HEK293 (cell line): Measurements from ENCODE around the gene DNAJA3.

ENCODE experiments used
- CTCF ChIA-PET: fragments of 350-600 bp; formaldehyde crosslinking; extraction: SDS; loops from one replicate; lab custom pipeline; 2021; ENCODE audit warnings: antibody characterized with exemption; lab: Yijun Ruan, JAX
- POLR2A ChIA-PET: fragments of 300-600 bp; formaldehyde crosslinking; extraction: SDS; loops from one replicate; lab custom pipeline; 2020; ENCODE audit warnings: antibody characterized with exemption, inconsistent platforms; lab: Yijun Ruan, JAX
- H3K27ac ChIP-seq: fragments of 200-500 bp; sonication (Bioruptor generic); 2 replicates; pipeline ENCODE4 v1.5.1; 2014; ENCODE audit warnings: low read depth, low read length, control low read depth, inconsistent platforms; ENCODE audit errors: extremely low read depth
- H3K36me3 ChIP-seq, 2 experiments: fragments of 200-500 bp in 1 of 2; sonication (Bioruptor generic) in 1 of 2; 1 replicate in 1 of 2; 2 replicates in 1 of 2; pipeline ENCODE4 v1.5.1; 2014 to 2017; ENCODE audit warnings: inconsistent platforms in 2 of 2, low read length in 2 of 2; ENCODE audit not compliant: control insufficient read depth in 2 of 2, insufficient read depth in 1 of 2
- H3K4me1 ChIP-seq: fragments of 200-500 bp; sonication (Bioruptor generic); 2 replicates; pipeline ENCODE4 v1.5.1; 2014; ENCODE audit warnings: mild to moderate bottlenecking, low read length, inconsistent platforms; ENCODE audit not compliant: control insufficient read depth, insufficient read depth
- H3K4me3 ChIP-seq: 2 replicates; pipeline ENCODE4 v1.5.1; 2011; ENCODE audit warnings: low read depth, mild to moderate bottlenecking, control low read depth, low read length, moderate library complexity
- H3K9me3 ChIP-seq: fragments of 200-500 bp; sonication (Bioruptor generic); 2 replicates; pipeline ENCODE4 v1.5.1; 2014; ENCODE audit warnings: low read depth, low read length, inconsistent platforms; ENCODE audit not compliant: control insufficient read depth, insufficient read depth
- EGR2 ChIP-seq: fragments of 450-650 bp; formaldehyde crosslinking; IDR thresholded peaks from 2 replicates; pipeline ENCODE4 v1.5.1; 2016; ENCODE audit warnings: low read depth, missing biosample characterization, missing genetic modification characterization
- PRDM1 ChIP-seq: fragments of 450-650 bp; formaldehyde crosslinking; IDR thresholded peaks from 2 replicates; pipeline ENCODE4; 2016; ENCODE audit warnings: missing biosample characterization, missing genetic modification characterization
- PRDM2 ChIP-seq: fragments of 450-650 bp; formaldehyde crosslinking; IDR thresholded peaks from 2 replicates; pipeline ENCODE4 v1.5.1; 2016; ENCODE audit warnings: missing biosample characterization, missing genetic modification characterization, borderline replicate concordance
- ZBTB48 ChIP-seq: fragments of 450-650 bp; formaldehyde crosslinking; IDR thresholded peaks from 2 replicates; pipeline ENCODE4 v1.5.1; 2016; ENCODE audit warnings: missing biosample characterization, missing genetic modification characterization
- ZNF10 ChIP-seq: fragments of 450-650 bp; formaldehyde crosslinking; IDR thresholded peaks from 2 replicates; pipeline ENCODE4 v1.5.1; 2017; ENCODE audit warnings: missing biosample characterization, missing genetic modification characterization
- ZNF112 ChIP-seq: fragments of 450-650 bp; formaldehyde crosslinking; IDR thresholded peaks from 2 replicates; pipeline ENCODE4 v1.5.0; 2017; ENCODE audit warnings: missing biosample characterization, missing genetic modification characterization
- ZNF121 ChIP-seq: fragments of 450-650 bp; formaldehyde crosslinking; IDR thresholded peaks from 2 replicates; pipeline ENCODE4 v1.5.1; 2016; ENCODE audit warnings: missing biosample characterization, missing genetic modification characterization
- ZNF16 ChIP-seq: fragments of 450-650 bp; formaldehyde crosslinking; IDR thresholded peaks from 2 replicates; pipeline ENCODE4 v1.5.1; 2016; ENCODE audit warnings: low read depth, missing biosample characterization, missing genetic modification characterization
- ZNF214 ChIP-seq: fragments of 450-650 bp; formaldehyde crosslinking; IDR thresholded peaks from 2 replicates; pipeline ENCODE4 v1.5.1; 2017; ENCODE audit warnings: missing biosample characterization, mild to moderate bottlenecking, missing genetic modification characterization, borderline replicate concordance
- ZNF350 ChIP-seq: fragments of 450-650 bp; formaldehyde crosslinking; IDR thresholded peaks from 2 replicates; pipeline ENCODE4 v1.5.0; 2017; ENCODE audit warnings: missing biosample characterization, mild to moderate bottlenecking, missing genetic modification characterization
- ZNF366 ChIP-seq: fragments of 450-650 bp; formaldehyde crosslinking; conservative IDR thresholded peaks from 2 replicates; pipeline ENCODE4 v1.5.1; 2016; ENCODE audit warnings: missing biosample characterization, missing genetic modification characterization
- ZNF433 ChIP-seq: fragments of 450-650 bp; formaldehyde crosslinking; IDR thresholded peaks from 2 replicates; pipeline ENCODE4 v1.5.1; 2016; ENCODE audit warnings: missing biosample characterization, missing genetic modification characterization, low read depth
- ZNF529 ChIP-seq: fragments of 450-650 bp; formaldehyde crosslinking; IDR thresholded peaks from 2 replicates; pipeline ENCODE4 v1.5.1; 2017; ENCODE audit warnings: missing genetic modification characterization, missing biosample characterization; ENCODE audit not compliant: insufficient replicate concordance
- ZNF610 ChIP-seq: fragments of 450-650 bp; formaldehyde crosslinking; IDR thresholded peaks from 2 replicates; pipeline ENCODE4 v1.5.1; 2016; ENCODE audit warnings: missing biosample characterization, missing genetic modification characterization, borderline replicate concordance
- ZNF791 ChIP-seq: fragments of 450-650 bp; formaldehyde crosslinking; IDR thresholded peaks from 2 replicates; pipeline ENCODE4 v1.5.1; 2016; ENCODE audit warnings: missing biosample characterization, missing genetic modification characterization
- TF ChIP-seq, protein P1 (sequence below): fragments of 450-650 bp; formaldehyde crosslinking; IDR thresholded peaks from 2 replicates; pipeline ENCODE4 v1.5.1; 2016; ENCODE audit warnings: missing biosample characterization, missing genetic modification characterization

The DNAJA3 gene

DNA sequence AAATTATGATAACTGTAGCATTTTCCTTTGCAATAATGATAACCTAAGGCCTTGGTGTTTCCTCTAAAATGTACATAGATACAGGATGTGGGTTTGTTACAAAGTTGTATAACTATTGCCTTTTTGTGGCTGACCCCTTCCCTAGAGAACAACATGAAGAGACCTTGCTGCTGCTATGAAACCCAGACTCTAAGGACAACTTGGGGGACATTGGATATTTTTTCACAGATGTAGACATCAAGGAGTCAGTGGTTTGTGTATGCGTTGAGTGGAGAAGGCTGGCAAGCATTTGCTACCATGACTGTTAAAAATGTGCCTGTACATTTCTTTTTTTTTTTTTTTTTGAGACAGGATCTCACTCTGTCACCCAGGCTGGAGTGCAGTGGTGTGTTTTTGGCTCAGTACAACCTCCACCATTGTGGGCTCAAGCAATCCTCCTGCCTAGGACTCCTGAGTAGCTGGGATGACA is 62.9 kb downstream of the DNAJA3 start (continued):
- TF ChIP-seq, protein P1, sequence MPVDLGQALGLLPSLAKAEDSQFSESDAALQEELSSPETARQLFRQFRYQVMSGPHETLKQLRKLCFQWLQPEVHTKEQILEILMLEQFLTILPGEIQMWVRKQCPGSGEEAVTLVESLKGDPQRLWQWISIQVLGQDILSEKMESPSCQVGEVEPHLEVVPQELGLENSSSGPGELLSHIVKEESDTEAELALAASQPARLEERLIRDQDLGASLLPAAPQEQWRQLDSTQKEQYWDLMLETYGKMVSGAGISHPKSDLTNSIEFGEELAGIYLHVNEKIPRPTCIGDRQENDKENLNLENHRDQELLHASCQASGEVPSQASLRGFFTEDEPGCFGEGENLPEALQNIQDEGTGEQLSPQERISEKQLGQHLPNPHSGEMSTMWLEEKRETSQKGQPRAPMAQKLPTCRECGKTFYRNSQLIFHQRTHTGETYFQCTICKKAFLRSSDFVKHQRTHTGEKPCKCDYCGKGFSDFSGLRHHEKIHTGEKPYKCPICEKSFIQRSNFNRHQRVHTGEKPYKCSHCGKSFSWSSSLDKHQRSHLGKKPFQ (tag by site-specific recombination): no peak
- TF ChIP-seq EGR2 (tag by site-specific recombination) (no peak), ZNF121 (tag by site-specific recombination) (no peak), ZNF433 (tag by site-specific recombination) (no peak), ZNF10 (tag by site-specific recombination) (no peak), PRDM2 (tag by site-specific recombination) (no peak), ZNF529 (tag by site-specific recombination) (no peak), ZNF16 (tag by site-specific recombination) (no peak), ZNF214 (tag by site-specific recombination) (no peak), ZNF350 (tag by site-specific recombination) (no peak), ZNF610 (tag by site-specific recombination) (no peak)

GRCh38 chr16:4489030-4489429 is 63.4 kb downstream of the DNAJA3 start:
- ChIA-PET CTCF (interaction anchor here (0.7 to 2.1 kb wide), 2 partner anchors 18 to 79 kb away, joined by 3 to 10 read pairs; no protein-coding TSS in a partner anchor), POLR2A (no interaction called here)
- no peak overlapping the region for H3K27ac ChIP-seq
- 0 out of 2 replicates have a peak, but pooled peaks cover 2% of the 10 kb centered on the region for H3K4me1 ChIP-seq
- no peak overlapping the region for H3K4me3 ChIP-seq
- peaks cover 9 to 32% of the 10 kb centered on the region in 2 experiments; a peak in 2 of 3 replicates for H3K36me3 ChIP-seq
- H3K9me3 ChIP-seq: no peaks in the 10 kb centered on the region
- no peak for TF ChIP-seq ZBTB48 (tag by site-specific recombination)
- TF ChIP-seq ZNF112: no peak
- 0 out of 2 replicates have a peak, but pooled peaks have one; percentile 16 for TF ChIP-seq ZNF366 (tag by site-specific recombination)
- peak; percentile 34; the same call in 1 of the 2 replicates for TF ChIP-seq PRDM1 (tag by site-specific recombination)

- ChIA-PET CTCF (interaction anchor here (0.6 to 2.5 kb wide), 3 partner anchors 14 to 88 kb away, joined by 3 to 9 read pairs (median 3); no protein-coding TSS in a partner anchor), POLR2A (no interaction called here)
- Histone ChIP-seq H3K4me3 (no peak overlapping the region), H3K27ac (no peak overlapping the region), H3K4me1 (0 out of 2 replicates have a peak, but pooled peaks cover 2% of the 10 kb centered on the region), H3K36me3 (peaks cover 5 to 11% of the 10 kb centered on the region in 2 experiments; a peak in 2 of 3 replicates), H3K9me3 (no peaks in the 10 kb centered on the region)
- TF ChIP-seq ZNF121 (tag by site-specific recombination) (peak; percentile 57; the same call in 1 of the 2 replicates), ZNF791 (tag by site-specific recombination) (no peak)
These were observed 66.2 kb downstream of the DNAJA3 start for GRCh38 chr16:4491898-4492297.
